ENCODE results near the gene GRIK3. TPM values are rescaled to one million over a fixed set of nuclear protein-coding genes. Genes with fewer than 3 reads are reported as not detected.

Gene GRIK3
- polyA plus RNA-seq, 1 experiment: not detected

DNA sequence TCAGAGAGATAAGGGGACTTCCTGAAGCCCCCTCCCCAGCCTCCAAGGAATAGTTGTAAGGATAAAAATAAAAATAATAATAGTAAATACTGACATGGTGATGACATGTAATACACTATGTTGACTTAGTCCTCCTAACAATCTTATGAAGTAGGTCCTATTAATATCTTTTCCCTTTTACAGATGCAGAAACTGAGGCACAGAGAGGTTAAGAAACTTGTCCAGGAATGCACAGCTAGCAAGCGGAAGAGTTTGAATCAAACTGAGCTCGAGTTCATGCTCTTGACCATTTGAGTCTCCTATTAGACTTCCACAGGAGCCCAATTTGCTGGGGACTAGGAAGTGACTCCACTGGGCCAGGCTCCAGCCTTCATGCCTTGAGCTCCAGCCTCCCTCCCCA lies 194.8 kb downstream of the GRIK3 start:
- Histone ChIP-seq H3K27me3 (ENCODE audit: control insufficient read depth, insufficient read depth, low read length) (no peaks in the 10 kb centered on the region), H3K27ac (ENCODE audit: low read depth, low read length) (no peak overlapping the region), H3K9me3 (ENCODE audit: control insufficient read depth, insufficient read depth, low read length) (no peaks in the 10 kb centered on the region), H3K4me3 (ENCODE audit: low read depth, low read length) (no peak overlapping the region)
- ChIA-PET CTCF (interaction anchor here (0.6 kb wide), 1 partner anchor 350 kb away, joined by 3 read pairs; no protein-coding TSS in a partner anchor), POLR2A (no interaction called here)
- TF ChIP-seq, protein P1, sequence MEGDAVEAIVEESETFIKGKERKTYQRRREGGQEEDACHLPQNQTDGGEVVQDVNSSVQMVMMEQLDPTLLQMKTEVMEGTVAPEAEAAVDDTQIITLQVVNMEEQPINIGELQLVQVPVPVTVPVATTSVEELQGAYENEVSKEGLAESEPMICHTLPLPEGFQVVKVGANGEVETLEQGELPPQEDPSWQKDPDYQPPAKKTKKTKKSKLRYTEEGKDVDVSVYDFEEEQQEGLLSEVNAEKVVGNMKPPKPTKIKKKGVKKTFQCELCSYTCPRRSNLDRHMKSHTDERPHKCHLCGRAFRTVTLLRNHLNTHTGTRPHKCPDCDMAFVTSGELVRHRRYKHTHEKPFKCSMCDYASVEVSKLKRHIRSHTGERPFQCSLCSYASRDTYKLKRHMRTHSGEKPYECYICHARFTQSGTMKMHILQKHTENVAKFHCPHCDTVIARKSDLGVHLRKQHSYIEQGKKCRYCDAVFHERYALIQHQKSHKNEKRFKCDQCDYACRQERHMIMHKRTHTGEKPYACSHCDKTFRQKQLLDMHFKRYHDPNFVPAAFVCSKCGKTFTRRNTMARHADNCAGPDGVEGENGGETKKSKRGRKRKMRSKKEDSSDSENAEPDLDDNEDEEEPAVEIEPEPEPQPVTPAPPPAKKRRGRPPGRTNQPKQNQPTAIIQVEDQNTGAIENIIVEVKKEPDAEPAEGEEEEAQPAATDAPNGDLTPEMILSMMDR (IDR thresholded peaks at IDR 0.05; ENCODE audit: low read depth, low read length): no peak
- no peak for DNase-seq (ENCODE audit: low read depth, low spot score)

DNA sequence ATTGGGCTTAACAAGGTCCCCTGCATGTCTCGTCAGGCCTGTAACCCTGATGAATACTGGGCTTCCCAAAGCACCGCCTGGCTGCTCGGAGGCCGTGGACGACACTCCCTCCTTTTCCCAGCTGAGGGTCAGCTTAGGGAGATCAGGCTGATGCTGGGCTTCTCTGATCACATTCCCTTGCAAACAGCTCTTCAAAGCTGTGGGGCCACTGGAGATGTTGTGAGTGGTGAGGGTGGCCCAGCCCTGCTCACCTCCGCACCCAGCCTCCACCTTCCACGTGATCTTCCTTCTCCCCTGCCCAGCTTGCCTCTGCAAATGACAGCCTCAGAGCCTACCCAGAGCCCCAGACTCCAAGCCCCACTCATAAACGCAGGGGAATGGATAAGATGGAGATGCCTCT lies 195.4 kb downstream of the GRIK3 start:
- no peak overlapping the region for H3K27ac ChIP-seq (ENCODE audit: low read depth, low read length)
- no peaks in the 10 kb centered on the region for H3K27me3 ChIP-seq (ENCODE audit: control insufficient read depth, insufficient read depth, low read length)
- no peak for DNase-seq (ENCODE audit: low read depth, low spot score)
- CTCF ChIA-PET: no interaction called here
- POLR2A ChIA-PET: no interaction called here
- no peaks in the 10 kb centered on the region for H3K9me3 ChIP-seq (ENCODE audit: control insufficient read depth, insufficient read depth, low read length)
- TF ChIP-seq, protein P1 (IDR thresholded peaks at IDR 0.05; ENCODE audit: low read depth, low read length): no peak
- H3K4me3 ChIP-seq (ENCODE audit: low read depth, low read length): no peak overlapping the region

DNA sequence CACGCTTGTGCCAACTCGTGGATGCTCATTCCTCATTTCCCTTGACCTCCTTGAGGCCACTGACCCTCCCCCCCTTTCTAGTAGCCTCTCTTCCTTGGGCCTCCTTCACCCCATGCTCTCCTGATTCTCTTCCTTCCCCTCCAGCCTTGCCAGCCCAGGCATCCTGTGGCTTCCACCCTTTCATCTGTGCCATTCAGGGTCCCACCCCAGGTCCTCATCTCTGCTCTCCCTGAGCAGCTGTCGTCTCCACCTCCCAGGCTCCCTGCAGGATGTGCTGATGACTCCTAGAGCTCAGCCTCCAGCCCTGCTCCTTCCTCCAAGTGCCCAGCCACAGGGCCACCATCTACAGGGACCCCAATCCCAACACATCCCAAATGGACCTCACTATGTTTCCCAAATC lies 197.4 kb downstream of the GRIK3 start:
- TF ChIP-seq, protein P1 (IDR thresholded peaks at IDR 0.05; ENCODE audit: low read depth, low read length): no peak
- POLR2A ChIA-PET: no interaction called here
- Histone ChIP-seq H3K9me3 (ENCODE audit: control insufficient read depth, insufficient read depth, low read length) (no peaks in the 10 kb centered on the region), H3K27me3 (ENCODE audit: control insufficient read depth, insufficient read depth, low read length) (no peaks in the 10 kb centered on the region), H3K4me3 (ENCODE audit: low read depth, low read length) (no peak overlapping the region), H3K27ac (ENCODE audit: low read depth, low read length) (no peak overlapping the region)
- CTCF ChIA-PET: no interaction called here
- DNase-seq (ENCODE audit: low read depth, low spot score): no peak

DNA sequence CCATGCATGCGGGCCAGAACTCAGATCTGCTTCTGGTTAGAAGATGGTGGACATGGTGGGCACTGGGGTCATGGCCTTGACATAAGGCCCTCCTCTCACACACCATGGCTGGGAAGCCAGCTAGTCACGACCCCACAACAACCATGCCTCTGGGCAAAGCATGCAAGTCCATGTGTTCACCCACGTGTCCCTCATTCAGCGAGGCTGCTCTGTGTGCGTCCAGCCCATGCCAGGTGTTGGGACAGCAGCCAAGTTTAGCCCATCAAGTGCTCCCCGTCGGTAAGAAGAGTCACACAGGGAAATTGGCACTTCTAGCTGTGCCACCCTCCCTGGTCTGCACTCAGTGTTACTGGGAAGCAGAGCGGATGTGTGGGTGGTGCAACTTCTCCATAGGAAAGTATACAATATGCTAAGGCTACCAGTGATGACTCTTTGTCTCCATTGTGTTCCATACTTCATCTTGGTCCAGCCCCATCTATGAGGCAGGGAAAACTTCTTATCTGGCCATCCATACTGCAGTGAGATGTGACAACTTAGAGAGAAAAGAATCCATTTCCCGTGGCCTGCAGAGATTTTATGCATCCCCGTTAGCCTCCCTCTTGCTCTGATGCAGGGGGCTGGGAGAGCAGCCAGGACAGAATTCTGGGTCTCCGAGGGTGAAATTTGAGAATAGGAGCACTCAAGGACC lies 198.0 kb downstream of the GRIK3 start:
- no peaks in the 10 kb centered on the region for H3K9me3 ChIP-seq (ENCODE audit: control insufficient read depth, insufficient read depth, low read length)
- CTCF ChIA-PET: no interaction called here
- no peak overlapping the region for H3K27ac ChIP-seq (ENCODE audit: low read depth, low read length)
- no peak for DNase-seq (ENCODE audit: low read depth, low spot score)
- H3K27me3 ChIP-seq (ENCODE audit: control insufficient read depth, insufficient read depth, low read length): no peaks in the 10 kb centered on the region
- POLR2A ChIA-PET: no interaction called here
- TF ChIP-seq, protein P1 (IDR thresholded peaks at IDR 0.05; ENCODE audit: low read depth, low read length): no peak
- H3K4me3 ChIP-seq (ENCODE audit: low read depth, low read length): no peak overlapping the region

DNA sequence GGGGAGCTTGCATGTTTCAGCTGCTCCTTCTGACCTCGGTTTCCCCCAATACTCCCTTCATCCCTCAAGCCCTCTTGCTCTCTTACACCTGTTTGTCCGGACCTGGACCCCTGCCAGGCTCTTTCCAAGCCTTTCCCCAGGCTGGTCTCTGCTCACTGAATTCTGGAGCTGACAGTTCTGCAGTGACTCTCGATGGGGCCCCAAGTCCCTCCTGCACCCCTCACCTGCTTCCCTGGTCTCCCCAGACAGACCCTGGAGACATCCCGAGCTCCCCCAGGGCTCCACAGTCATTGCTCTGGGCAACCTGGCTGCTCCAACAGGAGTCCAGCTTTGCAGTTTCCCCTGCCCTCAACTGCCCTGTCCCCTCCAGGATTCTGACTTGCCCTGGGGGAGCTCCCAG lies 198.6 kb downstream of the GRIK3 start:
- CTCF ChIA-PET: no interaction called here
- Histone ChIP-seq H3K27ac (ENCODE audit: low read depth, low read length) (no peak overlapping the region), H3K4me3 (ENCODE audit: low read depth, low read length) (no peak overlapping the region), H3K9me3 (ENCODE audit: control insufficient read depth, insufficient read depth, low read length) (no peaks in the 10 kb centered on the region), H3K27me3 (ENCODE audit: control insufficient read depth, insufficient read depth, low read length) (no peaks in the 10 kb centered on the region)
- TF ChIP-seq, protein P1 (IDR thresholded peaks at IDR 0.05; ENCODE audit: low read depth, low read length): no peak
- DNase-seq (ENCODE audit: low read depth, low spot score): no peak
- POLR2A ChIA-PET: no interaction called here

Data from AG04450 (cell line).